ENCODE results near the gene PMPCA. TPM values are rescaled to one million over a fixed set of nuclear protein-coding genes. Genes with fewer than 3 reads are reported as not detected.

Gene PMPCA
- polyA plus RNA-seq, 1 of the 3 experiments (the other 2 are of a cell fraction): 125 TPM

DNA sequence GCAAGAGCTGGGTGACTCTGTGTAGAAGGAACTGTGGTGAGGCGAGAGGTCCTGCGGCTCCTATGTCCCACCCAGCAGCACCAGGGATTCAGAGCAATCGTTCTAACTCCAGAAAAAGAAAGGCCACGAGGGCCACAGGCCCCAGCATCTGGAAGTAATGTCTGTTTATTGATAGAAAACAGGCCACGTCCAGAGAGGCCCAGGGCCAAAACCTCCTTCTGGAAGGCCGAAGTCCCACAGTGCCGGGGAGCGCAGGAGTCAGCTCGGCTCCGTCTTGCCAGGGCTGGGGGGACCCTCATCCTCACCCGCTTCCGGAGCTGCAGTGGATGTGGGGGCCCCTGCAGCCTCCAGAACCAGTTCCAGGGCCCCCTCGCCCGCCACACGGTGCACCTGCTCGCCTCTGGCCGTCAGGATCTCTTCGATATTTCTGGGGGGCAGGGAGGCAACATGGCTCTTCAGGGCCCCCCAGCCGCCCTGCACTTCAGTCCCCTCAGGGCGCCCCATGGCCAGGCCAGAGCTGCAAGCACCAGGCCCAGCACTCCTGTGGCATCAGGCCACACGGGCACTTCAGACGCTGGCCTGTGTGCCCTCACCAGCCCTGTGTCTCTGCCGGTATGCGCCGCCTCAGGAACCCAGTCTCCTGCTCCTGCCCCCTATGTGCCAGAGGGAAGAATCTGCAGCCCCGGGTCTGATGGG is 48.6 kb upstream of the PMPCA start:
- H4K20me1 ChIP-seq (ENCODE audit: insufficient read depth): 0 out of 2 replicates have a peak, but pooled peaks cover 3% of the 10 kb centered on the region
- ChIA-PET POLR2A (interaction anchor here (0.6 to 3.8 kb wide), 4 partner anchors 11 to 36 kb away, joined by 3 to 36 read pairs (median 6); partner anchors contain the start of gene CARD9), CTCF (interaction anchor here (0.6 to 6.8 kb wide), 14 partner anchors 10 to 374 kb away, joined by 3 to 65 read pairs (median 6); partner anchors contain the start of genes CARD9, GPSM1 and SNAPC4)
- H3K27me3 ChIP-seq (ENCODE audit: insufficient read depth): no peaks in the 10 kb centered on the region
- no peaks in the 10 kb centered on the region for H3K9me3 ChIP-seq
- peak overlapping the region; percentile 80 for H3K4me2 ChIP-seq
- no peaks in the 10 kb centered on the region for H3F3A ChIP-seq (replicated peaks; ENCODE audit: insufficient read depth)
- no peaks in the 10 kb centered on the region for H3K9me2 ChIP-seq
- DNase-seq: no peak
- WGBS (ENCODE audit: low lambda C conversion rate): 60% methylated on average over 8 of the region's 26 CpGs
- TF ChIP-seq TEAD4 (IDR thresholded peaks at IDR 0.05; ENCODE audit: borderline replicate concordance, insufficient read depth): no peak
- peak; percentile 2 for TF ChIP-seq CHD2 (IDR thresholded peaks at IDR 0.05; ENCODE audit: low read length, partially characterized antibody)
- TF ChIP-seq EP300 (IDR thresholded peaks at IDR 0.05; ENCODE audit: borderline replicate concordance in 1 of 2, low read depth in 1 of 2, low read length in 1 of 2): peak in 1 of 2 experiments; percentile 12; a peak in 1 of 4 replicates
- no peak for TF ChIP-seq FOSL2 (IDR thresholded peaks at IDR 0.05; ENCODE audit: borderline replicate concordance, low read depth)
- no peak for TF ChIP-seq MXI1 (IDR thresholded peaks at IDR 0.05; ENCODE audit: low read depth, low read length)
- no peak overlapping the region for H2AFZ ChIP-seq (ENCODE audit: low read depth)
- no peak overlapping the region; a peak in 1 of 4 replicates for H3K4me3 ChIP-seq (ENCODE audit: low read depth in 2 of 2, low read length in 1 of 2)
- peak overlapping the region in 1 of 2 experiments; percentile 96; a peak in 3 of 4 replicates for H3K27ac ChIP-seq (ENCODE audit: low read depth in 2 of 2, low read length in 1 of 2)
- H3K9ac ChIP-seq: peak overlapping the region; percentile 42; the same call in 1 of the 2 replicates
- peaks cover 0 to 10% of the 10 kb centered on the region in 2 experiments for H3K36me3 ChIP-seq (replicated peaks in 1 of 2; ENCODE audit: control insufficient read depth in 1 of 2, insufficient read depth in 2 of 2, low read length in 1 of 2)
- H3K4me1 ChIP-seq (ENCODE audit: control insufficient read depth in 1 of 2, insufficient read depth in 2 of 2, low read depth in 1 of 2, low read length in 1 of 2): peaks cover 0 to 61% of the 10 kb centered on the region in 2 experiments; a peak in 1 of 4 replicates
- H3K79me2 ChIP-seq (ENCODE audit: insufficient read depth): no peaks in the 10 kb centered on the region

DNA sequence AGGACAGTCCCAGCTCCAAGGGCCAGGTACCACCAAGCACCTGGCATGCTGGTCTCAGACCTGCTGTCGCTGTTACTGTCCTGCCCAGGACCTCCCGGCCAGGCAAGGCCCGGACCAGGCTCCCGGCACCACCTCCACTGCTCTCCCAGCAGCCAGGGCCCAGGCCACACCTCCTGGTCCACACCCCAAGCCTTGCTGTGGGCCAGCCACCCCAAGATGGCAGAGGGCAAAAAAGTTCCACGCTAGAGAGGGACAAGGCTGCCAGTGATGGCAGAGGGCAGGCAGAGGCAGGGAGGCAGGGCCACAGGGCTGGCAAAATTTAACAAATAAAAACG is 48.0 kb upstream of the PMPCA start:
- Histone ChIP-seq H2AFZ (ENCODE audit: low read depth) (no peak overlapping the region), H3F3A (replicated peaks; ENCODE audit: insufficient read depth) (no peaks in the 10 kb centered on the region), H3K79me2 (ENCODE audit: insufficient read depth) (no peaks in the 10 kb centered on the region), H4K20me1 (ENCODE audit: insufficient read depth) (0 out of 2 replicates have a peak, but pooled peaks cover 3% of the 10 kb centered on the region), H3K9ac (peak overlapping the region; percentile 42; the same call in 1 of the 2 replicates), H3K36me3 (replicated peaks in 1 of 2; ENCODE audit: control insufficient read depth in 1 of 2, insufficient read depth in 2 of 2, low read length in 1 of 2) (peaks cover 0 to 9% of the 10 kb centered on the region in 2 experiments), H3K4me1 (ENCODE audit: control insufficient read depth in 1 of 2, insufficient read depth in 2 of 2, low read depth in 1 of 2, low read length in 1 of 2) (peaks cover 0 to 61% of the 10 kb centered on the region in 2 experiments; a peak in 1 of 4 replicates), H3K9me3 (no peaks in the 10 kb centered on the region), H3K27me3 (ENCODE audit: insufficient read depth) (no peaks in the 10 kb centered on the region), H3K27ac (ENCODE audit: low read depth in 2 of 2, low read length in 1 of 2) (peak overlapping the region; percentile 25 to 96; a peak in 3 of 4 replicates), H3K4me3 (ENCODE audit: low read depth in 2 of 2, low read length in 1 of 2) (peak overlapping the region; percentile 43 to 79), H3K9me2 (no peaks in the 10 kb centered on the region), H3K4me2 (peak overlapping the region; percentile 80)
- POLR2A ChIA-PET: interaction anchor here (0.6 to 3.8 kb wide), 9 partner anchors 10 to 51 kb away, joined by 3 to 36 read pairs (median 5); partner anchors contain the start of genes CARD9, ENTR1 and PMPCA
- DNase-seq: no peak
- 100% methylated on average over 2 of the region's 6 CpGs for WGBS (ENCODE audit: low lambda C conversion rate)
- CTCF ChIA-PET: interaction anchor here (0.9 to 6.8 kb wide), 17 partner anchors 10 to 375 kb away, joined by 3 to 65 read pairs (median 11); partner anchors contain the start of genes CARD9, ENTR1, GPSM1 and PMPCA
- TF ChIP-seq, protein P1, sequence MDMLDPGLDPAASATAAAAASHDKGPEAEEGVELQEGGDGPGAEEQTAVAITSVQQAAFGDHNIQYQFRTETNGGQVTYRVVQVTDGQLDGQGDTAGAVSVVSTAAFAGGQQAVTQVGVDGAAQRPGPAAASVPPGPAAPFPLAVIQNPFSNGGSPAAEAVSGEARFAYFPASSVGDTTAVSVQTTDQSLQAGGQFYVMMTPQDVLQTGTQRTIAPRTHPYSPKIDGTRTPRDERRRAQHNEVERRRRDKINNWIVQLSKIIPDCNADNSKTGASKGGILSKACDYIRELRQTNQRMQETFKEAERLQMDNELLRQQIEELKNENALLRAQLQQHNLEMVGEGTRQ (IDR thresholded peaks at IDR 0.05; ENCODE audit: borderline replicate concordance, low read depth, low read length): no peak
- TF ChIP-seq JUND (IDR thresholded peaks at IDR 0.05) (no peak), TAF1 (IDR thresholded peaks at IDR 0.05; ENCODE audit: borderline replicate concordance, low read depth, low read length) (no peak), YY1 (IDR thresholded peaks at IDR 0.05; ENCODE audit: low read depth) (no peak), NRF1 (IDR thresholded peaks at IDR 0.05; ENCODE audit: low read depth, low read length) (no peak), EP300 (IDR thresholded peaks at IDR 0.05; ENCODE audit: borderline replicate concordance in 1 of 2, low read depth in 1 of 2, low read length in 1 of 2) (no peak), FOSL2 (IDR thresholded peaks at IDR 0.05; ENCODE audit: borderline replicate concordance, low read depth) (no peak), NFIC (IDR thresholded peaks at IDR 0.05; ENCODE audit: borderline replicate concordance) (no peak), RFX5 (IDR thresholded peaks at IDR 0.05; ENCODE audit: low read length) (no peak), RXRA (IDR thresholded peaks at IDR 0.05; ENCODE audit: borderline replicate concordance, low read depth) (no peak)
- TF ChIP-seq, protein P2, sequence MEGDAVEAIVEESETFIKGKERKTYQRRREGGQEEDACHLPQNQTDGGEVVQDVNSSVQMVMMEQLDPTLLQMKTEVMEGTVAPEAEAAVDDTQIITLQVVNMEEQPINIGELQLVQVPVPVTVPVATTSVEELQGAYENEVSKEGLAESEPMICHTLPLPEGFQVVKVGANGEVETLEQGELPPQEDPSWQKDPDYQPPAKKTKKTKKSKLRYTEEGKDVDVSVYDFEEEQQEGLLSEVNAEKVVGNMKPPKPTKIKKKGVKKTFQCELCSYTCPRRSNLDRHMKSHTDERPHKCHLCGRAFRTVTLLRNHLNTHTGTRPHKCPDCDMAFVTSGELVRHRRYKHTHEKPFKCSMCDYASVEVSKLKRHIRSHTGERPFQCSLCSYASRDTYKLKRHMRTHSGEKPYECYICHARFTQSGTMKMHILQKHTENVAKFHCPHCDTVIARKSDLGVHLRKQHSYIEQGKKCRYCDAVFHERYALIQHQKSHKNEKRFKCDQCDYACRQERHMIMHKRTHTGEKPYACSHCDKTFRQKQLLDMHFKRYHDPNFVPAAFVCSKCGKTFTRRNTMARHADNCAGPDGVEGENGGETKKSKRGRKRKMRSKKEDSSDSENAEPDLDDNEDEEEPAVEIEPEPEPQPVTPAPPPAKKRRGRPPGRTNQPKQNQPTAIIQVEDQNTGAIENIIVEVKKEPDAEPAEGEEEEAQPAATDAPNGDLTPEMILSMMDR (IDR thresholded peaks at IDR 0.05): no peak
- TF ChIP-seq, protein P3, sequence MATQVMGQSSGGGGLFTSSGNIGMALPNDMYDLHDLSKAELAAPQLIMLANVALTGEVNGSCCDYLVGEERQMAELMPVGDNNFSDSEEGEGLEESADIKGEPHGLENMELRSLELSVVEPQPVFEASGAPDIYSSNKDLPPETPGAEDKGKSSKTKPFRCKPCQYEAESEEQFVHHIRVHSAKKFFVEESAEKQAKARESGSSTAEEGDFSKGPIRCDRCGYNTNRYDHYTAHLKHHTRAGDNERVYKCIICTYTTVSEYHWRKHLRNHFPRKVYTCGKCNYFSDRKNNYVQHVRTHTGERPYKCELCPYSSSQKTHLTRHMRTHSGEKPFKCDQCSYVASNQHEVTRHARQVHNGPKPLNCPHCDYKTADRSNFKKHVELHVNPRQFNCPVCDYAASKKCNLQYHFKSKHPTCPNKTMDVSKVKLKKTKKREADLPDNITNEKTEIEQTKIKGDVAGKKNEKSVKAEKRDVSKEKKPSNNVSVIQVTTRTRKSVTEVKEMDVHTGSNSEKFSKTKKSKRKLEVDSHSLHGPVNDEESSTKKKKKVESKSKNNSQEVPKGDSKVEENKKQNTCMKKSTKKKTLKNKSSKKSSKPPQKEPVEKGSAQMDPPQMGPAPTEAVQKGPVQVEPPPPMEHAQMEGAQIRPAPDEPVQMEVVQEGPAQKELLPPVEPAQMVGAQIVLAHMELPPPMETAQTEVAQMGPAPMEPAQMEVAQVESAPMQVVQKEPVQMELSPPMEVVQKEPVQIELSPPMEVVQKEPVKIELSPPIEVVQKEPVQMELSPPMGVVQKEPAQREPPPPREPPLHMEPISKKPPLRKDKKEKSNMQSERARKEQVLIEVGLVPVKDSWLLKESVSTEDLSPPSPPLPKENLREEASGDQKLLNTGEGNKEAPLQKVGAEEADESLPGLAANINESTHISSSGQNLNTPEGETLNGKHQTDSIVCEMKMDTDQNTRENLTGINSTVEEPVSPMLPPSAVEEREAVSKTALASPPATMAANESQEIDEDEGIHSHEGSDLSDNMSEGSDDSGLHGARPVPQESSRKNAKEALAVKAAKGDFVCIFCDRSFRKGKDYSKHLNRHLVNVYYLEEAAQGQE (IDR thresholded peaks at IDR 0.05; ENCODE audit: low read depth, low read length): no peak
- TF ChIP-seq, protein P4, sequence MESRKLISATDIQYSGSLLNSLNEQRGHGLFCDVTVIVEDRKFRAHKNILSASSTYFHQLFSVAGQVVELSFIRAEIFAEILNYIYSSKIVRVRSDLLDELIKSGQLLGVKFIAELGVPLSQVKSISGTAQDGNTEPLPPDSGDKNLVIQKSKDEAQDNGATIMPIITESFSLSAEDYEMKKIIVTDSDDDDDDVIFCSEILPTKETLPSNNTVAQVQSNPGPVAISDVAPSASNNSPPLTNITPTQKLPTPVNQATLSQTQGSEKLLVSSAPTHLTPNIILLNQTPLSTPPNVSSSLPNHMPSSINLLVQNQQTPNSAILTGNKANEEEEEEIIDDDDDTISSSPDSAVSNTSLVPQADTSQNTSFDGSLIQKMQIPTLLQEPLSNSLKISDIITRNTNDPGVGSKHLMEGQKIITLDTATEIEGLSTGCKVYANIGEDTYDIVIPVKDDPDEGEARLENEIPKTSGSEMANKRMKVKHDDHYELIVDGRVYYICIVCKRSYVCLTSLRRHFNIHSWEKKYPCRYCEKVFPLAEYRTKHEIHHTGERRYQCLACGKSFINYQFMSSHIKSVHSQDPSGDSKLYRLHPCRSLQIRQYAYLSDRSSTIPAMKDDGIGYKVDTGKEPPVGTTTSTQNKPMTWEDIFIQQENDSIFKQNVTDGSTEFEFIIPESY (IDR thresholded peaks at IDR 0.05; ENCODE audit: borderline replicate concordance, low read depth): no peak

All from SK-N-SH (cell line).